ENCODE data around the gene ZNF483. TPM values are rescaled to one million over a fixed set of nuclear protein-coding genes. Genes with fewer than 3 reads are reported as not detected.

ZNF483 gene
- total and polyA plus RNA-seq, 9 of the 15 experiments (the other 6 are each of a cell fraction or from before 2014, with no cell fraction given) = 0.04 to 1.0 (median 0.38) TPM

DNA sequence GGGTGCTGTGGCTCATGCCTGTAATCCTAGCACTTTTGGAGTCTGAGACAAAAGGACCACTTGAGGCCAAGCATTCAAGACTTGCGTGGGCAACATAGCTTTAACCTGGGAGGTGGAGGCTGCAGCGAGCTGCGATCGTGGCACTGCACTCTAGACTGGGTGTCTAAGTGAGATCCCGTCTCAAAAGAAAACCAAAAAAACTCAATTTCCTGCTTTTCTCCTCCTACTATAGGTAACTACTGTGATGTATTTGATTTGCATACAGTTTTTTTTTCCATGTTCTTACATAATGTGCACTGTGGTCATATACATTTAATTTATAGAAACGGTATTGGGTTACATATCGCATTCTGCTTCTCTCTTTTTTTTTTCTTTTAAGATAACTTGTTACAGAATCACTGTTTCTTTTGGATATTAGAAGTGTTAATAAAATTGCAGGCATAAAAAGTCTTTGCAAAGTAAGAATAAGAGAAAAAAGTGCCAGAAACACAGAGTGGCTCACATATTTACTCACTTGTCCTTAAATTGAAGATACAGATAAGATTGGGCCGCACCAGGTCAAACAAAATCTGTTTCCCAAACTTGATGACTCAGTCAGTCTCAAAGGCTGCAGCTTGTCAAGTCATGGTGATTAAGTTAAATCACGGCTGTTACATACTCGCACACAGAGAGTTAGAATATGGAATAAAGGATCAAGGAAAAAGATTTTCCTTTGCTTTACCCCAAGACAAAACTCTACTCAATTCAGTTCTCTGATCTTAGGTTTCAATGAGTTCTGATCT, 76.4 kb downstream of the ZNF483 start (continued):
- TF ChIP-seq SNRNP70 (optimal IDR thresholded peaks at IDR 0.05; ENCODE audit: low read depth, low read length) (no peak), CREB5 (CRISPR knock-in tag; IDR thresholded peaks at IDR 0.05) (no peak), HMG20A (CRISPR knock-in tag; conservative IDR thresholded peaks at IDR 0.05) (no peak), STAT6 (CRISPR knock-in tag; IDR thresholded peaks at IDR 0.05) (no peak), OTX1 (CRISPR knock-in tag; IDR thresholded peaks at IDR 0.05) (no peak), ZSCAN29 (IDR thresholded peaks at IDR 0.05) (no peak), THRA (IDR thresholded peaks at IDR 0.05) (no peak), SFPQ (IDR thresholded peaks at IDR 0.05; ENCODE audit: low read depth, low read length) (no peak), ESRRA (IDR thresholded peaks at IDR 0.05; ENCODE audit: borderline replicate concordance, low read depth) (no peak), ZNF324 (CRISPR knock-in tag; IDR thresholded peaks at IDR 0.05) (no peak), CTBP1 (IDR thresholded peaks at IDR 0.05; ENCODE audit: borderline replicate concordance) (no peak), SP2 (IDR thresholded peaks at IDR 0.05; ENCODE audit: extremely low read depth, low read depth, low read length, poor library complexity, severe bottlenecking) (no peak), TRIM25 (IDR thresholded peaks at IDR 0.05; ENCODE audit: borderline replicate concordance) (no peak), KDM5B (IDR thresholded peaks at IDR 0.05; ENCODE audit: insufficient replicate concordance, low read depth, low read length) (no peak), ZNF586 (CRISPR knock-in tag; conservative IDR thresholded peaks at IDR 0.05) (no peak), MAFK (IDR thresholded peaks at IDR 0.05; ENCODE audit: low read length) (peak; percentile 79)

Measured in K562 (cell line).